Common myeloid progenitor, CD34-positive (primary cell): ENCODE measurements around the gene TLL1.

ENCODE experiments used
- CTCF ChIA-PET: fragments of 350-600 bp; sonication (Branson Sonifier 250); formaldehyde crosslinking; loops from one replicate; lab custom pipeline; 2021; ENCODE audit warnings: antibody characterized with exemption; lab: Charles Lee
- POLR2A ChIA-PET: fragments of 350-600 bp; sonication (Branson Sonifier 250); formaldehyde crosslinking; loops from one replicate; lab custom pipeline; 2021; ENCODE audit warnings: antibody characterized with exemption; lab: Charles Lee
- DNase-seq, 3 donors: peaks; one replicate each; pipeline versions ENCODE4 v3.0.0 to v3.0.0-alpha.2; 2013
- H3K27ac ChIP-seq, 2 experiments: 1 replicate in 1 of 2; 2 replicates in 1 of 2; pipeline ENCODE4 v1.7.0; 2013; ENCODE audit warnings: inconsistent platforms in 2 of 2, low read length in 2 of 2, mild to moderate bottlenecking in 2 of 2, low read depth in 1 of 2, moderate library complexity in 1 of 2; ENCODE audit not compliant: severe bottlenecking in 2 of 2, insufficient read depth in 1 of 2, poor library complexity in 1 of 2
- H3K27me3 ChIP-seq, 5 experiments: replicated peaks in 2 of 5; 1 replicate in 3 of 5; 2 replicates in 2 of 5; pipeline versions ENCODE4 v1.6.1 to v1.7.0; 2013; ENCODE audit warnings: low read length in 4 of 5, mild to moderate bottlenecking in 2 of 5, moderate library complexity in 2 of 5, inconsistent platforms in 1 of 5; ENCODE audit not compliant: insufficient read depth in 5 of 5, control insufficient read depth in 4 of 5
- H3K36me3 ChIP-seq, 4 experiments: 1 replicate in 2 of 4; 2 replicates in 2 of 4; pipeline versions ENCODE4 v1.6.1 to v1.7.0; 2013; ENCODE audit warnings: low read length in 3 of 4, control low read depth in 1 of 4, mild to moderate bottlenecking in 1 of 4; ENCODE audit not compliant: control insufficient read depth in 4 of 4, insufficient read depth in 4 of 4
- H3K4me1 ChIP-seq, 4 experiments: 1 replicate in 3 of 4; 2 replicates in 1 of 4; pipeline versions ENCODE4 v1.6.1 to v1.7.1; 2013; ENCODE audit warnings: low read length in 3 of 4, mild to moderate bottlenecking in 3 of 4, control low read depth in 1 of 4, inconsistent platforms in 1 of 4, moderate library complexity in 1 of 4; ENCODE audit not compliant: control insufficient read depth in 4 of 4, insufficient read depth in 4 of 4; ENCODE audit errors: control extremely low read depth in 1 of 4
- H3K4me3 ChIP-seq, 7 experiments: 1 replicate in 4 of 7; 2 replicates in 3 of 7; pipeline versions ENCODE4 v1.5.1 to v1.7.0; 2013; ENCODE audit warnings: mild to moderate bottlenecking in 7 of 7, low read length in 6 of 7, moderate library complexity in 6 of 7, inconsistent platforms in 2 of 7, low read depth in 2 of 7, control low read depth in 1 of 7; ENCODE audit not compliant: insufficient read depth in 4 of 7, control insufficient read depth in 1 of 7; ENCODE audit errors: extremely low read depth in 1 of 7
- H3K9me3 ChIP-seq, 5 experiments: 1 replicate in 4 of 5; 2 replicates in 1 of 5; pipeline versions ENCODE4 v1.6.1 to v1.7.1; 2013; ENCODE audit warnings: low read length in 4 of 5, mild to moderate bottlenecking in 2 of 5, inconsistent platforms in 1 of 5, low read depth in 1 of 5, moderate library complexity in 1 of 5; ENCODE audit not compliant: control insufficient read depth in 4 of 5, insufficient read depth in 2 of 5; ENCODE audit errors: control extremely low read depth in 1 of 5
- WGBS: methylation state at CpG from one replicate; pipeline ENCODE4 v1.1.5; 2013; ENCODE audit not compliant: insufficient coverage; 5-methylcytosine and 5-hydroxymethylcytosine counted together

TLL1 gene

DNA sequence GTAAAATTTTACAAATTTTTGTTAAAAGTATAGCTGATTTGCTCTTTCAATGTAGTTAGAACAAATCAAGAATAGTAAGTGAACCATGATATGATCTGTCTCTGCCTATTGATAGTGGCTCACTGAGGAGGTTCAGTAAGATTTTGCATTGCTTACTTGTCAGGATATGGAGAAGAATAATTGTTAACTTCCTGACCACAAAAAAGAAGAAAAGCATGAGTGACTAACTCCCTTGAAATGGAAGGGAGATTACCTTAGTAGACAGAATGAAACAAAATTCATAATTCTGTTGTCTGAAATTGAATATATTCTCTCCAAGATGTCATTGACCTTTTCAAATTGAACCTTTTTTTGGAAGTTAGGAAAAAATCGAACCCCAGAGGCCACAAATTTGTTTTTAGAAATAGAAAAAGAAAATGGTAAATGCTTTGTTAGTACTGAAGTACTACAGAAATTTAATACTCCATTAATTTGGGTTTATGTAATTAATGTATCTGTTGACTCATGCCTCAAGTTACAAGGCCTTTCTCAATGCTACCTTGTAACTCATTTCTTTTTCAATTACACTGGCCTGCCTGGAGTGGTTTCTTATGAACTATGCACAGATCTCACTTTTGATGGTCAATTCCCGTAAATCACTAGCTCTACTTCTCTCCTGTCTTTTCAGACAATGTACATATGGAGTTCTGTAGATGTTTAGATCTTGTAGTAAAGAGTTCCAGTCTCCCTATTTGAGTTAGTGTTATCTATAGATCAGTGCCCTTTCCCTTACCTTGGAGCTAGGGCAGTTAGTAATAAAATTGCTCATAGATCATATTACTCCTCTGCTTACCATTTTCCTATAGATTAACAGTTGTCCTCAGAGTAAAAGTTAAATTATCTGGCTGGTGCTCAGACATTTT is 139.3 kb downstream of the TLL1 start:
- no peaks in the 10 kb centered on the region for H3K9me3 ChIP-seq
- POLR2A ChIA-PET = no interaction called here
- no peak for DNase-seq
- no peaks in the 10 kb centered on the region for H3K36me3 ChIP-seq
- H3K4me1 ChIP-seq = no peaks in the 10 kb centered on the region
- CTCF ChIA-PET = no interaction called here
- no peaks in the 10 kb centered on the region for H3K27me3 ChIP-seq
- WGBS = no CpG with 5 or more reads among the region's 2 CpGs
- no peak overlapping the region for H3K4me3 ChIP-seq
- no peak overlapping the region for H3K27ac ChIP-seq

GRCh38 chr4:166014411-166014810 is 141.4 kb downstream of the TLL1 start:
- ChIA-PET CTCF (no interaction called here), POLR2A (no interaction called here)
- H3K36me3 ChIP-seq = no peaks in the 10 kb centered on the region
- 100% methylated on average over 5 of the region's 6 CpGs for WGBS
- no peak overlapping the region for H3K4me3 ChIP-seq
- DNase-seq = no peak
- H3K27ac ChIP-seq = no peak overlapping the region
- H3K27me3 ChIP-seq = no peaks in the 10 kb centered on the region
- no peaks in the 10 kb centered on the region for H3K9me3 ChIP-seq
- no peaks in the 10 kb centered on the region for H3K4me1 ChIP-seq

- H3K36me3 ChIP-seq = no peaks in the 10 kb centered on the region
- no peaks in the 10 kb centered on the region for H3K4me1 ChIP-seq
- CTCF ChIA-PET = no interaction called here
- no peak for DNase-seq
- POLR2A ChIA-PET = no interaction called here
- peaks cover 0 to 1% (median 0%) of the 10 kb centered on the region in 5 experiments for H3K9me3 ChIP-seq
- no peak overlapping the region for H3K4me3 ChIP-seq
- no peak overlapping the region for H3K27ac ChIP-seq
- H3K27me3 ChIP-seq = no peaks in the 10 kb centered on the region
- 100% methylated on average over 1 of the region's 1 CpG for WGBS
Observed at GRCh38 chr4:166017804-166018203, 144.8 kb downstream of the TLL1 start.

- H3K27ac ChIP-seq = no peak overlapping the region
- no peak overlapping the region for H3K4me3 ChIP-seq
- ChIA-PET POLR2A (no interaction called here), CTCF (interaction anchor here (0.6 kb wide), 1 partner anchor 64 kb away, joined by 4 read pairs; no protein-coding TSS in a partner anchor)
- DNase-seq = no peak
- 86% methylated on average over 2 of the region's 2 CpGs for WGBS
- H3K36me3 ChIP-seq = no peaks in the 10 kb centered on the region
- H3K27me3 ChIP-seq = no peaks in the 10 kb centered on the region
- no peaks in the 10 kb centered on the region for H3K4me1 ChIP-seq
- peaks cover 0 to 1% (median 0%) of the 10 kb centered on the region in 5 experiments for H3K9me3 ChIP-seq
Observed at GRCh38 chr4:166019441-166020220, 146.6 kb downstream of the TLL1 start.

GRCh38 chr4:166021617-166022016 is 148.6 kb downstream of the TLL1 start:
- WGBS = 97% methylated on average over 6 of the region's 9 CpGs
- Histone ChIP-seq H3K4me1 (no peaks in the 10 kb centered on the region), H3K9me3 (peaks cover 0 to 1% (median 0%) of the 10 kb centered on the region in 5 experiments), H3K27me3 (no peaks in the 10 kb centered on the region), H3K27ac (no peak overlapping the region), H3K36me3 (no peaks in the 10 kb centered on the region), H3K4me3 (no peak overlapping the region)
- DNase-seq = no peak
- CTCF ChIA-PET = no interaction called here
- POLR2A ChIA-PET = no interaction called here

DNA sequence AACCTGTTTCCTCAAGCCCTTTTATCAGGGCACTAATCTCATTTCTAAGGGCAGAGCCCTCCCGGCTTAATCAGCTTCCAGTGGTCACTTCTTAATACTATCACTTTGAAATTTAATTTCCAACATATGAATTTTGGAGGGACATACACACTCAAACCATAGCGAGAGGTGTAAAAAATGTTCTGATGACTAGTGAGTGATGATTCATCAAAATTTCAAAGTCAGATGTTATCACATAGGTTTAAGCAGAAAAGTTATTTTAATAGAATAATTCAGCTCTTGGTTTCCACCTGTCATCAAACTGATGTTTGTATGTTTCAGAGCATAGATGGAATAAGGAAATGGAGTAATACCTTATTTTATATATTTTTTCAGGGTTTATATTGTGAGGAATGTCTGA is 161.9 kb downstream of the TLL1 start:
- Histone ChIP-seq H3K27me3 (no peaks in the 10 kb centered on the region), H3K36me3 (no peaks in the 10 kb centered on the region), H3K4me1 (no peaks in the 10 kb centered on the region), H3K4me3 (no peak overlapping the region), H3K9me3 (no peaks in the 10 kb centered on the region), H3K27ac (no peak overlapping the region)
- POLR2A ChIA-PET = no interaction called here
- no CpG with 5 or more reads among the region's 2 CpGs for WGBS
- CTCF ChIA-PET = no interaction called here
- DNase-seq = no peak

DNA sequence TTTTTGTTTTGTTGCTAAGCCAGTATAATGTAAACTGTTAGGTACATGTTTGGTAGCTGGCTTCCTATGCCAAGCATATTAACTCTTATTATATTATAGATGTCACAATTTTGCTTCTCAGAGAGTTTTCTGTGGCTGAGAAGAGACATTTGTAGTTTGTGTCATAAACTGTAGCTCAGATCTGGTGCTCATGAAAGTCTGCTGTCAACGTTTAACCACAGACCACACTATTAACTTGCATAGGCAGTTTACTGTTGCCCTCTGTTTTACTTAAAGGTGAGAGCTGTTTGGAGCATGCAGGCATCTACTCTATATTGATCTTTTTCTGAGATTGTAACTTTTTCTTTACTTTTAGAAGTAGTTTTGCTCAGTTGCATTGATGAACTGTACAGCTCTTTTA is 166.8 kb downstream of the TLL1 start:
- H3K27ac ChIP-seq = no peak overlapping the region
- ChIA-PET POLR2A (no interaction called here), CTCF (no interaction called here)
- no peak for DNase-seq
- no peaks in the 10 kb centered on the region for H3K4me1 ChIP-seq
- H3K4me3 ChIP-seq = no peak overlapping the region
- H3K27me3 ChIP-seq = no peaks in the 10 kb centered on the region
- H3K9me3 ChIP-seq = no peaks in the 10 kb centered on the region
- no peaks in the 10 kb centered on the region for H3K36me3 ChIP-seq
- WGBS = no CpG with 5 or more reads among the region's 1 CpG
